Measurements from ENCODE around the gene WWC1. TPM values are rescaled to one million over a fixed set of nuclear protein-coding genes. Genes with fewer than 3 reads are reported as not detected.

Gene WWC1
- total RNA-seq, 1 donor from 2014 or later: 87.2 TPM

DNA sequence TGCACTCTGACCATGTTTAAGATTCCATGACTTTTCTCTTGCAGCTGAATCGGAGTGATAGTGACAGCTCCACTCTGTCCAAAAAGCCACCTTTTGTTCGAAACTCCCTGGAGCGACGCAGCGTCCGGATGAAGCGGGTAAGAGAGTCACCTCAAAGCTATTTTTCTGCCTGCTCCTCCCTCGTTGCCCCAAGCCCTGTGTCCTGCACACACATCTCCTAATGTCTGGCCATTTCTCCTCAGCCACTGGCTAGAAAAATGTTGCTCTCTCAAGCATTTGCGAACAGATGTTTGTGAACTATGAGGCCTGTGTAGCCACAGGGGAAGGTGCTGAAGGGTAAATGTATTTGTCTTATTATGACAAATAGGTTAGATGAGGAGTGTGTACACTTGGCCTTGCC, 169.2 kb downstream of the WWC1 start:
- H3K4me3 ChIP-seq (ENCODE audit: low read depth, low read length): no peak overlapping the region
- TF ChIP-seq, protein P1, sequence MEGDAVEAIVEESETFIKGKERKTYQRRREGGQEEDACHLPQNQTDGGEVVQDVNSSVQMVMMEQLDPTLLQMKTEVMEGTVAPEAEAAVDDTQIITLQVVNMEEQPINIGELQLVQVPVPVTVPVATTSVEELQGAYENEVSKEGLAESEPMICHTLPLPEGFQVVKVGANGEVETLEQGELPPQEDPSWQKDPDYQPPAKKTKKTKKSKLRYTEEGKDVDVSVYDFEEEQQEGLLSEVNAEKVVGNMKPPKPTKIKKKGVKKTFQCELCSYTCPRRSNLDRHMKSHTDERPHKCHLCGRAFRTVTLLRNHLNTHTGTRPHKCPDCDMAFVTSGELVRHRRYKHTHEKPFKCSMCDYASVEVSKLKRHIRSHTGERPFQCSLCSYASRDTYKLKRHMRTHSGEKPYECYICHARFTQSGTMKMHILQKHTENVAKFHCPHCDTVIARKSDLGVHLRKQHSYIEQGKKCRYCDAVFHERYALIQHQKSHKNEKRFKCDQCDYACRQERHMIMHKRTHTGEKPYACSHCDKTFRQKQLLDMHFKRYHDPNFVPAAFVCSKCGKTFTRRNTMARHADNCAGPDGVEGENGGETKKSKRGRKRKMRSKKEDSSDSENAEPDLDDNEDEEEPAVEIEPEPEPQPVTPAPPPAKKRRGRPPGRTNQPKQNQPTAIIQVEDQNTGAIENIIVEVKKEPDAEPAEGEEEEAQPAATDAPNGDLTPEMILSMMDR (conservative IDR thresholded peaks at IDR 0.05; ENCODE audit: low read depth, low read length): no peak
- no peak for DNase-seq (ENCODE audit: low read depth)

DNA sequence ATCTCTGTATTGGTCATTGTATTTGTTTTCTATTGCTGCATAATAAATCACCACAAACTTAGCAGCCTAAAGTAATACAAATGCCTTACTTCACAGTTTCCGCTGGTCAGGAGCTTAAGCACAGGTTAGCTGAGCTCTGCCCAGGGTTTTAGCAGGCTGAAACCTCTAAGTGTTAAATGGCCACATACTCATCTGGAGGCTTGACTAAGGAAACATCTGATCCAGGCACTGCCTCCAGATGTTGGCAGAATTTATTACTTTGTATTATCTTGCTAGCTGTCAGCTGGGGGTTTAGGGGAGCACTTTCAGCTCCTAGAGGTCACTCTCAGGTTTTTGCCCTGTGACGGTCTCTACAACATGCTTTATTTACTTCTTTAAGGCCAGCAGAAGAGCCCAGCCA, 171.6 kb downstream of the WWC1 start:
- H3K4me3 ChIP-seq (ENCODE audit: low read depth, low read length): no peak overlapping the region
- no peak for DNase-seq (ENCODE audit: low read depth)
- TF ChIP-seq, protein P1 (conservative IDR thresholded peaks at IDR 0.05; ENCODE audit: low read depth, low read length): no peak

DNA sequence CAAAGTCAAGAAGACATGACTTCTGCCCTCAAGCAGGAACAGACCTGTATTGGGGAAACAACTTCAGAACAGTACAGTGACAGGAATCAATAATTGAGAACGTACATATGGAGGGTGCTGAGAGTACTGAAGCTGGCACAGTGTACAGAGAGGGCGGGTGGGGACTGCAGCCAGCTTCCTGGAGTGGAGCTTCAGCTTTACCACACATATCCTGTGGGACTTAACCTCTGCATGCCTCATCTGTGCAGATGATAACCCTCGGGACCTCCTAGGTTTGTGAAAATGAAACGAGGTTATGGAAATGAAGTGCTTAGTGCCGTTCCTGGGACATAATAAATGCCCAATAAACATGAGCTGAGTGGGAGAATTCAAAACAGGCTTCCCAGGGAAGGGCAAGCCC, 172.8 kb downstream of the WWC1 start:
- TF ChIP-seq, protein P1 (conservative IDR thresholded peaks at IDR 0.05; ENCODE audit: low read depth, low read length): no peak
- no peak for DNase-seq (ENCODE audit: low read depth)
- H3K4me3 ChIP-seq (ENCODE audit: low read depth, low read length): no peak overlapping the region

DNA sequence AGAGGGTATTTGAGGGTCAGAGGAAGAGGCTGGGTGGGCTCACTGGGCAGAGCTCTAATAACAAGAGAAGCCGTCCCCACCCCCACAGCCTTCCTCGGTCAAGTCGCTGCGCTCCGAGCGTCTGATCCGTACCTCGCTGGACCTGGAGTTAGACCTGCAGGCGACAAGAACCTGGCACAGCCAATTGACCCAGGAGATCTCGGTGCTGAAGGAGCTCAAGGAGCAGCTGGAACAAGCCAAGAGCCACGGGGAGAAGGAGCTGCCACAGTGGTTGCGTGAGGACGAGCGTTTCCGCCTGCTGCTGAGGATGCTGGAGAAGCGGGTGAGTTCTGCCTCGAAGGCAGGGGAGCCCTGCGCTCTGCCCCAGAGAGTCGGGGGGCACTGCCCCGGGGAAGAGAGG, 173.2 kb downstream of the WWC1 start:
- DNase-seq (ENCODE audit: low read depth): no peak
- no peak overlapping the region for H3K4me3 ChIP-seq (ENCODE audit: low read depth, low read length)
- TF ChIP-seq, protein P1 (conservative IDR thresholded peaks at IDR 0.05; ENCODE audit: low read depth, low read length): no peak

DNA sequence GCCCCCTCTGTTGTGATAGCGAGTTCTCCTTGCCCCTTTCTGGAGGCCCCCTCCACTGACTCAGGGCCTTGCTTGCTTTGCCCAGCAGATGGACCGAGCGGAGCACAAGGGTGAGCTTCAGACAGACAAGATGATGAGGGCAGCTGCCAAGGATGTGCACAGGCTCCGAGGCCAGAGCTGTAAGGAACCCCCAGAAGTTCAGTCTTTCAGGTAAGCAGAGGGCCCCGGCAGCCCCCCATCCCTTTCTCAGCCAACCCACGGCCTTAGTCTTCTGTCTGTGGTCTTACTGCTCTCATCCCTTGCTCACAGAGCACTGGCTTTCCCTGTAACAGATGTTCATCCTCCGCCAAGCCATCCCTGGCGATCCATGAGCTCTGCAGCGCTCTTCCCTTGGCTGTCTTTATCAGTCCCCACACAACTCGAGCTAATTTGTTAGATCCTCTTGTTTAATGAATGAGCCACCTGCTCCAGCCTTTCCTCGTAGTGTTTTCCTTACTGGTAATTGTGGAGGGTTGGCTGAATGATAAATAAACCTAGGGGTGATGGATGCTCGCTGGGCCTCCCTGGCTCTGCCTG, 176.4 kb downstream of the WWC1 start:
- DNase-seq (ENCODE audit: low read depth): no peak
- no peak overlapping the region for H3K4me3 ChIP-seq (ENCODE audit: low read depth, low read length)
- TF ChIP-seq, protein P1 (conservative IDR thresholded peaks at IDR 0.05; ENCODE audit: low read depth, low read length): no peak

DNA sequence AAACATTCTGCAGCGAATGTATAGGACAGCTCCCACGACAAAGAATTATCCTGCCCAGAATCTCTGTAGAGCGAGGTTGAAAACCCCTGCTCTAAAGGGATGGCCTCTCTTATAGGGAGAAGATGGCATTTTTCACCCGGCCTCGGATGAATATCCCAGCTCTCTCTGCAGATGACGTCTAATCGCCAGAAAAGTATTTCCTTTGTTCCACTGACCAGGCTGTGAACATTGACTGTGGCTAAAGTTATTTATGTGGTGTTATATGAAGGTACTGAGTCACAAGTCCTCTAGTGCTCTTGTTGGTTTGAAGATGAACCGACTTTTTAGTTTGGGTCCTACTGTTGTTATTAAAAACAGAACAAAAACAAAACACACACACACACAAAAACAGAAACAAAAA, 177.4 kb downstream of the WWC1 start:
- TF ChIP-seq, protein P1 (conservative IDR thresholded peaks at IDR 0.05; ENCODE audit: low read depth, low read length): no peak
- no peak overlapping the region for H3K4me3 ChIP-seq (ENCODE audit: low read depth, low read length)
- no peak for DNase-seq (ENCODE audit: low read depth)

DNA sequence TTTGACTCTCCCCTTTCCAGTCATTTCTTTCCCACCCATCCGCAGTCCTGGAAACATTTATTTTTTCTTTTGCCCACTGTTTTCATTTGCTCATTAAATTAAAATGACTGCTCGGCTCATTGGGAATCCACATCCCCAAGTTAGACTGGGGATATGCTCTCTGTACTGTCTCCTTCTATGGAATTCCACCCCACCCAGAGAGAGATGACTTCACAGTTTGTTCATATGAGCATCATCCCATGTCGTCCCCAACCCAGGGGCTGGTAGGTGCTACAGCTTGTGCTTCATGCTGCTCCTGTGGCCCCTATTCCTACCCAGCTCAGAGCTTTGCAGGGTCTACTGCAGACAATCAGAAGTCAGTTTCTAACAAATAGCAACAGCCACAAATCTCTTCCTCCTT, 178.4 kb downstream of the WWC1 start:
- TF ChIP-seq, protein P1 (conservative IDR thresholded peaks at IDR 0.05; ENCODE audit: low read depth, low read length): no peak
- DNase-seq (ENCODE audit: low read depth): no peak
- no peak overlapping the region for H3K4me3 ChIP-seq (ENCODE audit: low read depth, low read length)
